B cell (primary cell): Measurements from ENCODE around the gene DLG2.

Experiments used
- CTCF ChIP-seq: fragments of 200-600 bp; IDR thresholded peaks from one replicate; pipeline ENCODE4 v1.8.0; 2022; ENCODE audit warnings: antibody characterized with exemption, mild to moderate bottlenecking
- EZH2 ChIP-seq: IDR thresholded peaks from 2 replicates; pipeline ENCODE4 v1.6.1; 2012; ENCODE audit warnings: borderline replicate concordance, low read depth, mild to moderate bottlenecking, moderate library complexity, low read length; ENCODE audit not compliant: insufficient read depth, poor library complexity, severe bottlenecking

- TF ChIP-seq CTCF (no peak), EZH2 (no peak)
Observed at GRCh38 chr11:85619499-85619898, 7.6 kb downstream of the DLG2 start.
